Stimulated activated CD4-positive, alpha-beta T cell treated with anti-CD3 and anti-CD28 coated beads, Interleukin-12 subunit alpha, Interleukin-12 subunit beta, amount 100 ng/mL, for 4 hours (primary cell): Measurements from ENCODE around the gene CYP2A13.
A peak's percentile ranks its signal among the peaks of the same experiment; 100 is the strongest.
"Not testable (repeated sequence)": the region's sequence is repeated elsewhere in the genome, so short reads cannot be mapped to it uniquely, and the experiment has no call there.

ENCODE experiments used
- DNase-seq: peaks from one replicate; pipeline ENCODE4 v3.0.0-alpha.2; 2020

The CYP2A13 gene

DNA sequence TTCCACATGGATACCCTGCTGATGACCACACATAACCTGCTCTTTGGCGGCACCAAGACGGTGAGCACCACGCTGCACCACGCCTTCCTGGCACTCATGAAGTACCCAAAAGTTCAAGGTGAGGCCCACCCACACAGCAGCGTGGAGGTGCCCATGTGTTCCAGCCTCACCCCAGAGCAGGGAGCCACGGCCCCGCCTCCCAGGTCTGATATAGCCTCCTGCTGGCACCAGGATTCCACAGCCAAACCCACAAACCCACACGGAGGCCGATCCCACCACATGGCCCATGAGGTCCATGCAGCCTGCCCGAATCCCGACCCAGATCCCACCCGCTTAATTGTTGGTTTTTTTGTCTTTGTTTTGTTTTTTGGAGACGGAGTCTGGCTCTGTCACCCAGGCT is 34.6 kb downstream of the CYP2A13 start:
- not testable (repeated sequence) for DNase-seq

DNA sequence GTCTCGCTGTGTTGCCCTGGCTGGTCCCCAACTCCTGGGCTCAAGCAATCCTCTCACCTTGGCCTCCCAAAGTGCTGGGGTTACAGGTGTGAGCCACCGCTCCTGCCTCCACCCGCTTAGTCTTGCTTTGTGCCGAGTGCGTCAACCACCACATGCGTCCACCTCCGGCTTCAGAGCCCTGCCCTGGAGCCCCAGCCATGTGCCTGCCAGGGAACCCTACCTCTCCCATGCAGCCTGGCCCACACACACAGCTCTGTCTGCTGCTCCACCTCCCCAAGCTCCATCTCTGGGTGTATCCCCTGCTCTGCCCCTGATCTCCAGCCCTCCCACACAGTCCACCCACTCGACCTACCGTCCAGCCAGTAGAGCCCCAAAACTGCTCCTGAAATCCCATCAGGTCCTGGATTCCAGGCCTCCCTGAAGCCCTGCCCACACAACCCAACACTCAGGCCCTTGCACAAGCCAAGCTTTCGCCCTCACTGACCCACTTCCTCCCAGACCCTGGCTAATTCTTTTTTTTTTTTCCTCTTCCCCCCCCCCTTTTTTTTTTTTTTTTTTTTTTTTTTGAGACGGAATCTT is 35.6 kb downstream of the CYP2A13 start:
- DNase-seq: no peak

DNA sequence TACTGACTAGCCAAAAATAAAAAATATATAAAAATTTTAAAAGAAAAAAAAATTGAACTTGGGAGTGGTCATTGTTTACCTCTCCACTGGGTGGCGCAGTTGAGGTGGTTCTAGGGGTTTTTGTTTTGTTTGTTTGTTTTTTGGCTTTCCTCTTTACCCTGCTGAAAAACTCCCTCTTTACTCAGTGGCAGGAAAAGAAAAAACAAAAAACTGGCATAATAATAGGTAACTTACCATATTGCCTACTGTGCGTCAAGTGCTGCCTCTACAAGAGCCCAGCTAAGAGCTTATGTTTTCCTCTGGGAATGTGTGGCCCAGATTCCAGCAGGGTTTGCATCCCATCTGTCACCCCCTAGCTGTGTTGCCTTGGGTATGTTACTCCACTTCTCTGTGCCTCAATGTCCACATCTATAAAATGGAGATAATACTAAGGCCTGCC is 38.5 kb downstream of the CYP2A13 start:
- peak; percentile 37 for DNase-seq

DNA sequence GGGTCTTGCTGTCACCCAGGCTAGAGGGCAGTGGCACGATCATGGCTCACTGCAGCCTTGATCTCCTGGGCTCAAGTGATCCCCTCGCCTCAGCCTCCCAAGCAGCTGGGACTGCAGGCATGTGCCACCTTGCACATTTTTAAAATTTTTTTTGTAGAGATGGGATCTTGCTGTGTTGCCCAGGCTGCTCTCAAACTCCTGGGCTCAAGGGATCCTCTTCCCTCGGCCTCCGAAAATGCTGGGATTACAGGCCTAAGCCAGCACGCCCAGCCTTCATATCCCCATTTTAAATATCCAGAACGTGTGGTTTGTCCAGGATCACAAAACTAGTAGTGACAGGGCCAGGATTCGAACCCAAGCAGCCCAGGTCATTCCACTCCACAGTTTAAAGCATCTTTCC is 39.1 kb downstream of the CYP2A13 start:
- not testable (repeated sequence) for DNase-seq

DNA sequence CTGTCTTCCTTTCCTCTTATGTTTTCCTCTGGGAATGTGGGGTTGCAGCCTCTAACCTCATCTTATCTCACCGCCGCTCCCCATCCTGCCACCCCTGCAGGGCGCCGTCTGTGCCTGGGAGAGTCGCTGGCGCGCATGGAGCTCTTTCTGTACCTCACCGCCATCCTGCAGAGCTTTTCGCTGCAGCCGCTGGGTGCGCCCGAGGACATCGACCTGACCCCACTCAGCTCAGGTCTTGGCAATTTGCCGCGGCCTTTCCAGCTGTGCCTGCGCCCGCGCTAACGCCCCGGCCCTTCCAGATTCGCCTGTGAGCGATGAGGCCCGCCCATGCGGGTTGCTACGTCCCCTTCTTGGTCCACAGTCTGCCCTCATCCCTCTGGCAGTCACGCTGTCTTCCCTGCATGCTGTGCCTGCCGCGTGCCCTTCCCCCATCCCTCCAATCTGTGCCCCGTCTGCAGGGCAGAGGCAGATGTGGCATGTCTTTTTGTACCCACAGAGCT is 39.6 kb downstream of the CYP2A13 start:
- DNase-seq: peak; percentile 73

DNA sequence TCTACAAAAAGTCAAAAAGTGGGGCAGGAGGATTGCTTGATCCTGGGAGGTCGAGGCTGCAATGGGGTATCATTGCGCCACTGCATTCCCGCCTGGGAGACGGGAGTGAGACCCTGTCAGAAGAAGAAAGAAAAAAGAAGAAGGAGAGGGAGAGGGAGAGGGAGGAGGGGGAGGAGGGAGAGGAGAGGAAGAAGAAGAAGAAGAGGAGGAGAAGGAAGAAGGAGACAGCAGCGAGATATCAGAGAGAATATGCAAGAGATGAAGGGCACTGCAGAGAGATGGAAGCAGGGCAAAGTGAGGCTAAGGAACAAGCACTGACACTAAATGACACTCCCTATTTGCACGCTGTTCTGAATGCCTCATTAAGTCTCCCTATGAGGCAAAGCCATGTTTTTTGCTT is 40.4 kb downstream of the CYP2A13 start:
- DNase-seq: no peak

DNA sequence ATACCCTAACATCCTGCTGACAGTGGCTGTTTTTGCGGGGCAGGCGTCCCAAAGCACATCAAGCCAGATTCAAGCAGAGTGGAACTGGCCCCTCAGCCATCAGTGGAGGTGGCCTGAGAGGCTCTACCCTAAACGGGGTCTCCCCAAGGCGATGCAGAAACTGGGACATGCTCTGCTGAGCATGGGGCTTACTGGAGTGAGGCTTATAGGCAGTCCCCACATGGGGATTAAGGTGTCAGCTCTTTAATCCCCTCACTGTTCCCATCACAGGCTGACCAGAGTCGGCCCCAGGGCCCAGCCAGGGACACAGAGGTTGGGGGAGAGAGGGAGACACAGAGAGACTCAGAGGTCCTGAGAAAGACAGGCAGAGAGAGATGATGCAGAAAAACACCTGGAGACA is 42.9 kb downstream of the CYP2A13 start:
- no peak for DNase-seq

DNA sequence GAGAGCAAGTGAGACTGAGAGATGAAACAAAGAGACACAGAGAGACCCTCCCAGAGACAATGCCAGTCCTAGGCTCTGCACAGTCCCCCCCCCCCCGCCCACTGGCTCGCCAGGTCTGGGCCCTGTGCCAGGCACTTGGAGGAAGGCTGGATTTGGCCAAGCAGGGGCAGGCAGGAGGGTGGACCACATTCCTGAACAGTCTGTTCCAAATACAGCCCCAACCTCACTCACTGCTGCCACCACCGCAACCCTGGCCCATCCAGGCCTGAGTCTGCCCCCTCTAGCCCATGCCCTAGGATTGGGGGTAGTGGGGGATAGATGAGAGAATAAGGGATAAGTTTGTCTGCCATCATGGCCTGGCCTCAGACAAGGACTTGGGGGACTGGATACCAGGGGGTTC is 45.0 kb downstream of the CYP2A13 start:
- no peak for DNase-seq

DNA sequence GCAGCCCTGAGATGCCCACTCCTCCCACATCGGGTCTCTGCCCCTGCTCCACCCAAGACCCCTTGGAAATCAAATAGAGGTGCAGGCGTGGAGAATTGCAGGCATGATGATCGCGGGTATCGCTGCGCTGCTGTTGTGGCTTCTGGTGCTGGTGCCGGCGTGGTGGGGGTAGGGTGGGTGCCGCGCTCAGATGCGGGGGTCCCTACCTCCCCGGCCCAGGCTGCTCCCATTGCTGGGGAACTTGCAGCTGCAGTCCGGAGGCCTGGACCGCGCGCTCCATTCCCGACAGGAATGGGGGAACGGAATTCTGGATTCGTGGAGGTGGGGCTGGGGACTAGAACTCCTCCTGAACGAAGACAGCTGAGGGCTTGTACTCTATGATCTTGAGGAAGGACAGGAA is 46.4 kb downstream of the CYP2A13 start:
- no peak for DNase-seq

DNA sequence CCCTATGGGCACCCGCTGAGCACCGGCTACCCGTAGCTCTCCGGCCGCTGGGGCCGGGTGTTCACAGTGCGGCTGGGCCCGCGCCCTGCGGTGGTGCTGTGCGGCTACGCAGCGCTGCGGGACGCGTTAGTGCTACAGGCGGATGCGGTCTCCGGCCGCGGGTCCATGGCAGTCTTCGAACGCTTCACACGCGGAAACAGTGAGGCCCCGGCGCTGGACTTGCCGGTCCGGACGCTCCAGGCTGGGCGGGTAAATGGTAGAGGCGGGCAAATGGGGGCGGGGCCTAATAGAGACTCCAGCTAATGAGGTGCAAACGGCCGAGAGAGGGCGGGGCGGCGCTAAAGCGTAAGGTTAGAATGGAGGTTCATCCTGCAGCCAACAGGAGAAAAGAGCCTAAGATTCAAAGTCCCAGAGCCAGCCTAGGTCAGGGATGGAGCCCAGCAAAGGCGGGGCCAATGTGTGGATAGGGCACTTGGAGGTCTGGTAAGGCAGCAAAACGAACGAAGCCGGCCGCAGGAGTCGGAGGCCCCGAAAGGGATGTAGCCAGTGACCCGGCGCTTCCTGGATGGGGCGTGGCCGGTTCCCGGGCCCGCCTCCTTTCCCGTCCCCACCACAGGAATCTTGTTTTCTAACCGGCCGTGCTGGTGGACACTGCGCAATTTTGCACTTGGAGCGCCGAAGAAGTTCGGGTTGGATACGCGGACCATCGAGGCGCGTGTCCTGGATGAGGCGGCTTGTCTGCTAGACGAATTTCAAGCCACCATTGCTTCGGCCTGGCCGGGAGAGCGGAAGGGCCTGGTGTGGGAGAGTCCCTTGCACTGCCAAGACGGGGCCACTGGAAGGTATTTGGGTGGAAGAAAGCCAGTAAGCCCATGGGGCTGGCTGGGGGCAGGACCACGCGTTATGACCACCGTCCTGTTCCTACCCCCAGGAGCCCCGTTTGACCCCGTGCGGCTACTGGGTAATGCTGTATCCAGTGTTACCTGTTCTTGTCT is 47.4 kb downstream of the CYP2A13 start:
- DNase-seq: peak; percentile 45

DNA sequence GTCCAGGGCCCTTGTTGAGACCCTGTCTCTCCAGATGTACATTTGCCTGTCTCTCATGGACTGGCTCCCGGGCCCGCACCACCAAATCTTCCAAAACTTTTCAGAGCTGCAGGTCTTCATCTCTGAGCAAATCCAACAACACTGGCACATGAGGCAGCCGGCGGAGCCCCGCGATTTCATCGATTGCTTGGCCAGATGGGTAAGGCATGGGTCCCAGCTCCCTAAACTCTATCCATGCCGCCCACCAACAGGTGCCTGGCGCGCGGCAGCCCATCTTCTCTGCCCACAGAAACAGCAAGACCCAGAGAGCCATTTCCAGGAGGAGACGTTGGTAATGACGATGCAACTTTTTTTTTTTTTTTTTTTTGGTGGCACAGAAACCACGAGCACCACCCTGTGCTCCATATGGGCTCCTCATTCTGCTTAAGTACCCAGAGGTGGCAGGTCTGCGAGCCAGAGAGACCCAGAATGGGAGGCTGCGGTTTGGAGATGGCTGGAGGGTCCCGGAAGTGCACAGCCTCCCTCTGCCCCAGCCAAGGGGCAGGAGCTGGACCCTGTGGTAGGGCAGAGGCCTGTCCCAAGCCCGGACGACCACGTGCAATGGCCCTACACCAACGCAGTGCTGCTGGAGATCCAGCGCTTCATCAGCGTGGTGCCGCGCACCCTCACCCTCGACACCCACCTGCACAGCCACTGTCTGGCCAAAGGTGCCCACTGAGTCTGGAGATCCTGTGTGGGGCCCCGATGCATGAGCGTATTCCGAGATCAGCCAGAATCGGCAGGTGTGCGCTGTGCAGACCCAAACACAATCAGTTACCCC is 48.6 kb downstream of the CYP2A13 start:
- DNase-seq: no peak

DNA sequence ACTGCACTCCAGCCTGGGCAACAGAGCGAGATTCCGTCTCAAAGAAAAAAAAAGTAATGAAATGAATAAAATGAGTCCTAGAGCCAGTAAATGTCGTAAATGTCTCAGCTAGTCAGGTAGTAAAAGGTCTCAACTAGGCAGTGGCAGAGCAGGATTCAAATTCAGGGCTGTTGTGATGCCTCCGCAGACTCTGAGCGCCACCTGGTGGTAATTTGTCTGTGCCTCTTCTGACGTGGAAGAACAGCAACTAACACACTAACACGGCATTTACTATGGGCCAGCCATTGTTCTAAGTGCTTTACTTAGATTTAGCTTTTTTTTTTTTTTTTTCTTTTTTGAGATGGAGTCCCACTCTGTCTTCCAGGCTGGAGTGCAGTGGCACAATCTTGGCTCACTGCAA is 56.2 kb downstream of the CYP2A13 start:
- DNase-seq: peak; percentile 86
